GM21529 (cell line): ENCODE data around the gene RPS25.
A peak's percentile ranks its signal among the peaks of the same experiment; 100 is the strongest.
"Not testable (repeated sequence)": the region's sequence is repeated elsewhere in the genome, so short reads cannot be mapped to it uniquely, and the experiment has no call there.

Experiments
- ATAC-seq: cut with Tn5 transposase; IDR thresholded peaks from one replicate; pipeline ENCODE4 v1.9.1; 2021; ENCODE audit not compliant: unreplicated experiment

Gene RPS25

GRCh38 chr11:119041821-119042514 is 23.8 kb upstream of the RPS25 start:
- no peak for ATAC-seq

- not testable (repeated sequence) for ATAC-seq
Observed at GRCh38 chr11:119039471-119039870, 21.3 kb upstream of the RPS25 start.

- no peak for ATAC-seq
Observed at GRCh38 chr11:119038884-119039283, 20.7 kb upstream of the RPS25 start.

- ATAC-seq = no peak
Observed at GRCh38 chr11:119034813-119035212, 16.7 kb upstream of the RPS25 start.

GRCh38 chr11:119033421-119033820 is 15.3 kb upstream of the RPS25 start:
- ATAC-seq = not testable (repeated sequence)

- ATAC-seq = no peak
Observed at GRCh38 chr11:119031912-119032280, 13.8 kb upstream of the RPS25 start.

- peak; percentile 82 for ATAC-seq
Observed at GRCh38 chr11:119030329-119031047, 12.3 kb upstream of the RPS25 start, which contains the start of gene SLC37A4. Gene SLC37A4 (minus strand): TSS chr11:119030877.

GRCh38 chr11:119030029-119030328 is 11.8 kb upstream of the RPS25 start:
- ATAC-seq = peak; percentile 11

GRCh38 chr11:119029340-119030028 is 11.3 kb upstream of the RPS25 start:
- peak; percentile 17 for ATAC-seq

- no peak for ATAC-seq
Observed at GRCh38 chr11:119029069-119029339, 10.9 kb upstream of the RPS25 start.

GRCh38 chr11:119028346-119029068 is 10.4 kb upstream of the RPS25 start:
- no peak for ATAC-seq

- no peak for ATAC-seq
Observed at GRCh38 chr11:119027561-119028345, 9.6 kb upstream of the RPS25 start.

GRCh38 chr11:119026970-119027369 is 8.8 kb upstream of the RPS25 start:
- ATAC-seq = no peak

- ATAC-seq = no peak
Observed at GRCh38 chr11:119025978-119026766, 8.0 kb upstream of the RPS25 start.

GRCh38 chr11:119025541-119025940 is 7.4 kb upstream of the RPS25 start:
- no peak for ATAC-seq

- no peak for ATAC-seq
Observed at GRCh38 chr11:119025099-119025473, 6.9 kb upstream of the RPS25 start.

- no peak for ATAC-seq
Observed at GRCh38 chr11:119024430-119025098, 6.4 kb upstream of the RPS25 start.

- ATAC-seq = no peak
Observed at GRCh38 chr11:119023741-119024140, 5.6 kb upstream of the RPS25 start.

- ATAC-seq = no peak
Observed at GRCh38 chr11:119021631-119022030, 3.5 kb upstream of the RPS25 start.

- ATAC-seq = no peak
Observed at GRCh38 chr11:119019996-119020395, 1.9 kb upstream of the RPS25 start.
